H9 (cell line): ENCODE measurements around the gene LYAR. TPM values are rescaled to one million over a fixed set of nuclear protein-coding genes. Genes with fewer than 3 reads are reported as not detected.

Experiments used
- DNase-seq: peaks from one replicate; pipeline ENCODE4 v3.0.0-alpha.2; 2017
- H2AFZ ChIP-seq: one replicate; pipeline ENCODE4 v1.6.1; 2013; ENCODE audit warnings: mild to moderate bottlenecking, low read length, control low read depth, moderate library complexity
- H2AK5ac ChIP-seq: 2 replicates; pipeline ENCODE4 v1.6.1; 2013; ENCODE audit warnings: low read length, control low read depth, mixed read lengths; ENCODE audit not compliant: insufficient read length
- H2BK120ac ChIP-seq: one replicate; pipeline ENCODE4 v1.6.1; 2013; ENCODE audit warnings: low read depth, mild to moderate bottlenecking, low read length, control low read depth, inconsistent platforms; ENCODE audit not compliant: poor library complexity, severe bottlenecking
- H2BK12ac ChIP-seq: 2 replicates; pipeline ENCODE4 v1.6.1; 2013; ENCODE audit warnings: low read length, control low read depth, mixed read lengths, low read depth; ENCODE audit not compliant: insufficient read length
- H2BK15ac ChIP-seq: 2 replicates; pipeline ENCODE4 v1.6.1; 2013; ENCODE audit warnings: low read depth, low read length, control low read depth
- H2BK20ac ChIP-seq: one replicate; pipeline ENCODE4 v1.6.1; 2013; ENCODE audit warnings: low read depth, mild to moderate bottlenecking, low read length, control low read depth, inconsistent platforms; ENCODE audit not compliant: poor library complexity, severe bottlenecking
- H2BK5ac ChIP-seq: 2 replicates; pipeline ENCODE4 v1.6.1; 2013; ENCODE audit warnings: low read length, control low read depth, mixed read lengths; ENCODE audit not compliant: insufficient read length
- H3K14ac ChIP-seq: 2 replicates; pipeline ENCODE4 v1.6.1; 2013; ENCODE audit warnings: low read length, control low read depth; ENCODE audit not compliant: insufficient read depth
- H3K18ac ChIP-seq: 2 replicates; pipeline ENCODE4 v1.6.1; 2013; ENCODE audit warnings: low read depth, mild to moderate bottlenecking, mixed read lengths, low read length, control low read depth; ENCODE audit not compliant: insufficient read length
- H3K23ac ChIP-seq: 2 replicates; pipeline ENCODE4 v1.6.1; 2013; ENCODE audit warnings: low read length, control low read depth, mixed read lengths, low read depth; ENCODE audit not compliant: insufficient read length
- H3K23me2 ChIP-seq: 2 replicates; pipeline ENCODE4 v1.6.1; 2013; ENCODE audit warnings: low read depth, mild to moderate bottlenecking, mixed read lengths, low read length, control low read depth; ENCODE audit not compliant: insufficient read length, poor library complexity, severe bottlenecking
- H3K27ac ChIP-seq: 2 replicates; pipeline ENCODE4 v1.5.1; 2013; ENCODE audit warnings: low read length, control low read depth, mixed read lengths, low read depth; ENCODE audit not compliant: insufficient read length
- H3K27me3 ChIP-seq: 2 replicates; pipeline ENCODE4 v1.6.1; 2013; ENCODE audit warnings: low read length, control low read depth, inconsistent platforms; ENCODE audit not compliant: insufficient read depth
- H3K4ac ChIP-seq: 2 replicates; pipeline ENCODE4 v1.6.1; 2013; ENCODE audit warnings: low read depth, mild to moderate bottlenecking, control low read depth, inconsistent platforms, low read length, moderate library complexity
- H3K4me1 ChIP-seq: 2 replicates; pipeline ENCODE4 v1.6.1; 2013; ENCODE audit warnings: low read length, control low read depth, inconsistent platforms; ENCODE audit not compliant: insufficient read depth
- H3K4me2 ChIP-seq: 2 replicates; pipeline ENCODE4 v1.6.1; 2013; ENCODE audit warnings: low read length, control low read depth, mixed read lengths; ENCODE audit not compliant: insufficient read length, insufficient read depth
- H3K56ac ChIP-seq: 2 replicates; pipeline ENCODE4 v1.6.1; 2013; ENCODE audit warnings: low read depth, mild to moderate bottlenecking, mixed read lengths, low read length, control low read depth; ENCODE audit not compliant: insufficient read length
- H3K79me1 ChIP-seq: 2 replicates; pipeline ENCODE4 v1.6.1; 2013; ENCODE audit warnings: low read depth, mild to moderate bottlenecking, moderate library complexity, low read length, control low read depth, inconsistent platforms; ENCODE audit not compliant: insufficient read depth, poor library complexity, severe bottlenecking
- H3K79me2 ChIP-seq: 2 replicates; pipeline ENCODE4 v1.6.1; 2013; ENCODE audit warnings: low read length, control low read depth, inconsistent platforms; ENCODE audit not compliant: insufficient read depth
- H3K9ac ChIP-seq: 2 replicates; pipeline ENCODE4 v1.6.1; 2013; ENCODE audit warnings: low read length, control low read depth, mixed read lengths; ENCODE audit not compliant: insufficient read length; ENCODE audit errors: extremely low read depth
- H3K9me3 ChIP-seq: one replicate; pipeline ENCODE4 v1.6.1; 2013; ENCODE audit warnings: low read depth, low read length, inconsistent platforms; ENCODE audit not compliant: control insufficient read depth
- H3T11ph ChIP-seq: one replicate; pipeline ENCODE4 v1.6.1; 2013; ENCODE audit warnings: mild to moderate bottlenecking, low read length, control low read depth, inconsistent platforms
- H4K20me1 ChIP-seq: one replicate; pipeline ENCODE4 v1.6.1; 2013; ENCODE audit not compliant: control insufficient read depth, insufficient read length, insufficient read depth
- H4K5ac ChIP-seq: 2 replicates; pipeline ENCODE4 v1.6.1; 2013; ENCODE audit warnings: low read depth, mild to moderate bottlenecking, mixed read lengths, low read length, control low read depth; ENCODE audit not compliant: insufficient read length
- H4K8ac ChIP-seq: replicated peaks from 2 replicates; pipeline ENCODE4 v1.6.1; 2013; ENCODE audit warnings: low read length, control low read depth, mixed read lengths, low read depth; ENCODE audit not compliant: insufficient read length
- H4K91ac ChIP-seq: 2 replicates; pipeline ENCODE4 v1.6.1; 2013; ENCODE audit warnings: low read depth, mild to moderate bottlenecking, moderate library complexity, mixed read lengths, low read length, control low read depth; ENCODE audit not compliant: insufficient read length
- H3K27ac Mint-ChIP-seq, 3 experiments: 2 replicates in 2 of 3; 3 replicates in 1 of 3; pipeline ENCODE4 v1.8.0; 2020 to 2021; ENCODE audit warnings: mixed read lengths in 3 of 3, mild to moderate bottlenecking in 1 of 3, moderate library complexity in 1 of 3
- H3K27me3 Mint-ChIP-seq: 2 replicates; pipeline ENCODE4 v1.8.0; 2021; ENCODE audit warnings: low read depth, mild to moderate bottlenecking, moderate library complexity, mixed read lengths
- H3K36me3 Mint-ChIP-seq, 3 experiments: 2 replicates in 2 of 3; 3 replicates in 1 of 3; pipeline ENCODE4 v1.8.0; 2020 to 2021; ENCODE audit warnings: low read depth in 3 of 3, mixed read lengths in 3 of 3; ENCODE audit not compliant: insufficient read depth in 1 of 3
- H3K4me1 Mint-ChIP-seq, 2 experiments: 2 replicates each; pipeline ENCODE4 v1.8.0; 2020; ENCODE audit warnings: mixed read lengths in 2 of 2
- H3K4me3 Mint-ChIP-seq, 2 experiments: 2 replicates in 1 of 2; 3 replicates in 1 of 2; pipeline ENCODE4 v1.8.0; 2020 to 2021; ENCODE audit warnings: mild to moderate bottlenecking in 2 of 2, mixed read lengths in 2 of 2, moderate library complexity in 1 of 2
- H3K9me3 Mint-ChIP-seq, 2 experiments: 2 replicates in 1 of 2; 3 replicates in 1 of 2; pipeline ENCODE4 v1.8.0; 2020; ENCODE audit warnings: mild to moderate bottlenecking in 2 of 2, mixed read lengths in 2 of 2, moderate library complexity in 1 of 2
- CTCF ChIP-seq: fragments of 200-600 bp; sonication (generic); conservative IDR thresholded peaks from 3 replicates; pipeline ENCODE4 v1.8.0; 2021; ENCODE audit warnings: antibody characterized with exemption, mild to moderate bottlenecking
- WGBS: extraction: QIAGEN DNeasy Blood & Tissue Kit; methylation state at CpG from one replicate; pipeline ENCODE4 v1.1.7; 2013; ENCODE audit warnings: missing lambda C conversion rate, low lambda C conversion rate, mixed read lengths; ENCODE audit not compliant: insufficient read length; ENCODE audit errors: extremely low coverage; 5-methylcytosine and 5-hydroxymethylcytosine counted together
- total RNA-seq: library from RNA; stranded (reverse); gene quantifications from 2 replicates; pipeline ENCODE4 v1.2.1, GENCODE V29; 2021

Gene LYAR
- total RNA-seq, 1 experiment from 2014 or later = 50.9 TPM

GRCh38 chr4:4328206-4328605, 38.3 kb upstream of the LYAR start:
- no peak for DNase-seq
- no peak for TF ChIP-seq CTCF
- peaks cover 14 to 17% of the 10 kb centered on the region in 2 experiments for H3K4me1 Mint-ChIP-seq
- no peak overlapping the region for H2AK5ac ChIP-seq
- H4K8ac ChIP-seq = no peak overlapping the region
- no peaks in the 10 kb centered on the region for H3K79me2 ChIP-seq
- peaks cover 0 to 2% (median 0%) of the 10 kb centered on the region in 3 experiments; a peak in 4 of 7 replicates for H3K36me3 Mint-ChIP-seq
- no peak overlapping the region for H3K9ac ChIP-seq
- no peak overlapping the region for H3K4me3 Mint-ChIP-seq
- H2BK20ac ChIP-seq = no peak overlapping the region
- H3K4me1 ChIP-seq = no peaks in the 10 kb centered on the region
- no peaks in the 10 kb centered on the region for H3K27me3 ChIP-seq
- H2BK12ac ChIP-seq = no peak overlapping the region
- no peaks in the 10 kb centered on the region for H4K20me1 ChIP-seq
- H3K4me2 ChIP-seq = peak overlapping the region; percentile 20
- no peaks in the 10 kb centered on the region; the same call in 1 of the 2 replicates for H3K27me3 Mint-ChIP-seq
- WGBS = no CpG with 5 or more reads among the region's 1 CpG
- H4K5ac ChIP-seq = no peak overlapping the region
- no peak overlapping the region for H3K56ac ChIP-seq
- H4K91ac ChIP-seq = no peak overlapping the region
- no peak overlapping the region for H3K14ac ChIP-seq
- H2AFZ ChIP-seq = no peak overlapping the region
- H2BK15ac ChIP-seq = no peak overlapping the region
- no peak overlapping the region for H3K27ac Mint-ChIP-seq
- no peak overlapping the region for H3K4ac ChIP-seq
- peaks cover 0 to 2% of the 10 kb centered on the region in 2 experiments; a peak in 1 of 5 replicates for H3K9me3 Mint-ChIP-seq
- H3K23me2 ChIP-seq = no peaks in the 10 kb centered on the region
- no peak overlapping the region for H2BK5ac ChIP-seq
- no peak overlapping the region for H2BK120ac ChIP-seq
- H3T11ph ChIP-seq = no peak overlapping the region
- H3K79me1 ChIP-seq = no peaks in the 10 kb centered on the region
- no peak overlapping the region for H3K23ac ChIP-seq
- H3K9me3 ChIP-seq = no peaks in the 10 kb centered on the region
- H3K27ac ChIP-seq = no peak overlapping the region
- no peak overlapping the region for H3K18ac ChIP-seq
